Measurements from ENCODE around the gene EPS8L2.
"Not testable (repeated sequence)": the region's sequence is repeated elsewhere in the genome, so short reads cannot be mapped to it uniquely, and the experiment has no call there.

EPS8L2 gene

DNA sequence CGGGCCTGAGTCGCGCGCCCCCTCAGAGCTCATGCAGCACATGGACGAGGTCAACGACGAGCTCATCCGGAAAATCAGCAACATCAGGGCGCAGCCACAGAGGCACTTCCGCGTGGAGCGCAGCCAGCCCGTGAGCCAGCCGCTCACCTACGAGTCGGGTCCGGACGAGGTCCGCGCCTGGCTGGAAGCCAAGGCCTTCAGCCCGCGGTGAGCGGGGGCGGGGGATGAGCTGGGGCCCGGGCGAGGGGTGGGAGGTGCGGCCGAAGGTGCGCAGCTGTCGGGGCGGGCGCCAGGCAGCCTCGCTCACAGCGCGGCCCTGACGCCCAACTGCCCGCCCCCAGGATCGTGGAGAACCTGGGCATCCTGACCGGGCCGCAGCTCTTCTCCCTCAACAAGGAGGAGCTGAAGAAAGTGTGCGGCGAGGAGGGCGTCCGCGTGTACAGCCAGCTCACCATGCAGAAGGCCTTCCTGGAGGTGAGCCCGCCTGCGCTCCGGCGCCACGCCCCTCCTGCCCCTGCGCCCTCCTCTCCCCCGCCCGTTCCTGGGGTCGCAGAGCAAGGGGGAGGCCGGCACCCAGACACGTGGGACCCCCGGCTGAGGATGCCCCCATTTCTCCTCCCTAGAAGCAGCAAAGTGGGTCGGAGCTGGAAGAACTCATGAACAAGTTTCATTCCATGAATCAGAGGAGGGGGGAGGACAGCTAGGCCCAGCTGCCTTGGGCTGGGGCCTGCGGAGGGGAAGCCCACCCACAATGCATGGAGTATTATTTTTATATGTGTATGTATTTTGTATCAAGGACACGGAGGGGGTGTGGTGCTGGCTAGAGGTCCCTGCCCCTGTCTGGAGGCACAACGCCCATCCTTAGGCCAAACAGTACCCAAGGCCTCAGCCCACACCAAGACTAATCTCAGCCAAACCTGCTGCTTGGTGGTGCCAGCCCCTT lies 20.5 kb downstream of the EPS8L2 start:
- DNase-seq, result peak; percentile 42 to 47

DNA sequence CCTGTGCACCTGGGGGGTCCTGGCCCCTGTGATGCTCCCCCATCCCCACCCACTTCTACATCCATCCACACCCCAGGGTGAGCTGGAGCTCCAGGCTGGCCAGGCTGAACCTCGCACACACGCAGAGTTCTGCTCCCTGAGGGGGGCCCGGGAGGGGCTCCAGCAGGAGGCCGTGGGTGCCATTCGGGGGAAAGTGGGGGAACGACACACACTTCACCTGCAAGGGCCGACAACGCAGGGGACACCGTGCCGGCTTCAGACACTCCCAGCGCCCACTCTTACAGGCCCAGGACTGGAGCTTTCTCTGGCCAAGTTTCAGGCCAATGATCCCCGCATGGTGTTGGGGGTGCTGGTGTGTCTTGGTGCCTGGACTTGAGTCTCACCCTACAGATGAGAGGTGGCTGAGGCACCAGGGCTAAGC lies 21.3 kb downstream of the EPS8L2 start:
- no peak for DNase-seq

DNA sequence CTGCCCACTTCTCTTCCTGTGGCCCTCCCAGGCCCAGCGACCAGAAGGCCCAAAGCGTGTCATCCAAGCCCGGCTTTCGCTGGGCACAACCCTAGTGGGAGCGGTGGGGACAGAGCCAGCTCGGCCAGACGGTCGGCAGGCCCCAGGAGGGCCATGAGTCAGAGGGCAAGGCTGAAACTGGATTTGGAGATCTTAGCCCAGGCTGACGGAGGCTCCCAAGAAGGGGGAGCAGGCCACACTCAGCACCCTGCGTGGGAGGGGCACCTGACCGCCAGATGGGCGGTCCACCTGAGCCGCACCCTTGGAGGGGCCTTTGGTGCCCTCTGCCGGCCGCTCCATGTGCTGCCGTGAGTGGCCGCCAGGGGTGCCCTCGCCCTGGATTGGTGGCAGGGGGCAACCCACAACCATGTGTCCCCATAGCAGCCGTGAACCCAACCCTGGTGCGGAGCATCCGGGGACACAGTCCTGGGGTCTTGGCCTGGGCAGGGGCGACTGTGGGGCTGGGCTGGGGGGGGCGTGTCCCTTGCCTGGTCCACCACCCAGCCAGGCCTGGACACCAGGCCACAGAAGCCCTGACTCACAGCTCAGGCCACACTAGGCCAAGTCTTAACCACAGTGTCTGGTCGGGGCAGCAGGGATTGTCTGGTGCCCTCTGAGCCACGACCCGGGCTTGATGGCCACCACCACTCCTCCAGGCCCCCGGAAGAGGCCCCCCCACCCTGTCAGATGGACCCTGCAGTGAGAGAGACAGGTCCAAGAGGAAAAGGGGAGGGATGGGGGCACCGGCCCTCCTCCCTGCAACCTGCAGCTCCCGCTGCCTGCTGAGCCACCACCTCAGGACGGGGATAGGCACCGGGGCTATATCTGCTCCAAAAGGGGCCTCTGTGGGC lies 22.1 kb downstream of the EPS8L2 start:
- peak; percentile 81 to 84 for DNase-seq

DNA sequence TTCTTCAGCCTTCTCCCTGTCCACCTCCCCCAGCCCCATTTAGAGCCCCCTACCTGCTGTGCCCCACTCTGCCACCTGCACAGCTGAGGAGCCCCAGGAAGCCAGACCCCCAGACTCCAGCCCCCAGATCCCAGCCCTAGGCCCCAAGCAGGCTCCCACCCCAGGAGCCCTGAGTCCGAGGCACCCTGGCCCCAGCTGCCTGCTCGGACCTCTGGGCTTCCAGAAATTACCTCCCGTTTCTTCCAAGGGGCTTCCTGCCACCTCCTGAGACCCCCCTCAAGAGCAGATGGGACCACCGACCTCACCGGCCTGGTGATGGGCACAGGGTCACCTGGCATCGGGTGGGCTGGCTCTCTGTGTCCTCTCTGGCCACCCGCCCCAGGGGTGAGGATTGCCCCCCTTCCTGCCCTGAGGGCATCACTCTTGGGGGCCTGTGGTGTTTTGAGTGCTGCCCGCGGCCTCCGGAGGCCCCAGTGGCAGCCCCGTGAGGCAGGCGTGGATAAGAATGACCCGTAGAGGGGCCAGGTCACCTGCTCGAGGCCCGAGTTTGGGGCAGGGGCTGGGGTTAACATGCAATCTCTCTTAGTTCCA lies 23.0 kb downstream of the EPS8L2 start:
- DNase-seq, result no peak

DNA sequence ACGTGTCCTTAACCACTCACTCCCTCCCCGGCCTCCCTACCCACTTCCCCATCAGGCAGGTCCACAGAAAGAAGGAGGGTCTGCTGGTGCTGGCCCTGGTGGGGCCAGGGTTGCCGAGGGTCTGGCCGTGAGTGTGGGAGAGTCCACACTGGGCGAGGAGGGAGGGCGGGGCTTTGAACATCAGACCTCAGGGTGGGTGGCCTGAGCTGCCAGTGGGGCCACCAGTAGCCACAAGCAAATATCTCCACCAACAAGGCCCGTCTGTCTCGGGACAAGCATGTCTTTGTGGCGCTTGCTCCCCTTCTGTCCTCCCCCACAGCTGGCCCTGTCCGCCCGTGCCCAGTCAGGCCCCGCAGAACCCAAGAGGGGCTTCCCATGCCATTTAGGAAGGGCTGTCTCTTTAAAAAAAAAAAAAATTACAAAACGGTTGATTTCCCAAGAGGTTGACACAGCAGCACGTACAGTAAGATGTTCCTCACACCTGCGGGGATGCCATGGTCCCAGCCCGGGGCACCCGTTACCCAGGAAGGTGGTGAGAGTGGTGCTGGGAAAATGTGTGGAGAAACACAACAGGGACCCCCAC lies 23.6 kb downstream of the EPS8L2 start:
- no peak for DNase-seq

DNA sequence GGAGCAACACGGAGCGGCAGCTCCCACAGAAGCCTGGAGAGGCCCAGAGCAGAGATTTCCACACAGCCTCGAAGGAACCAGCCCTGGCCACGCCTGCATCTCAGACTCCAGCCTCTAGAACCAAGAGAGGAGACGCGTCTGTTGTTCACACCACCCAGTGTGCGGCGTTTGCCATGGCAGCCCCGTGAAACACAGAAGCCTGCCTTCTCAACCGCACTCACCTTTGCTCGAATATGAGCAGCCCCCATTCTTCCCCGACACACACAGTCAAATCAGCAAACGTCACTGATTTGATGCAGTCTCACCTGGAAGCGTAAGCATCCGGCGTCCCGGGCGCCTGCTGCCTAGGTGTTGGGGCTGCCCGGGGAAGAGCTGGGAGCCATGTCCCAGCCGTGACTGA lies 27.0 kb downstream of the EPS8L2 start:
- DNase-seq, result no peak

DNA sequence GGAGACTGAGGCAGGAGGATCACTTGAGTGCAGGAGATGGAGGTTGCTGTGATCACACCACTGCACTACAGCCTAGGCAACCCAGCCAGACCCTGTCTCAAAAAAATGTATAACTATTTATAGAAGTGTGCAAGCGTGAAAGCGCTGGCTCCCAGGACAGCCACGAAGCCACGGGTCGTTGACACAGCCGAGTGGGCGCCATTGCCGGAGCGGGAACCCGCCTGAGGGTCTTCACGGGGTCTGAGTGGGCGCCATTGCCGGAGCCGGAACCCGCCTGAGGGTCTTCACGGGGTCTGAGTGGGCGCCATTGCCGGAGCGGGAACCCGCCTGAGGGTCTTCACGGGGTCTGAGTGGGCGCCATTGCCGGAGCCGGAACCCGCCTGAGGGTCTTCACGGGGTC lies 28.5 kb downstream of the EPS8L2 start:
- not testable (repeated sequence) for DNase-seq

DNA sequence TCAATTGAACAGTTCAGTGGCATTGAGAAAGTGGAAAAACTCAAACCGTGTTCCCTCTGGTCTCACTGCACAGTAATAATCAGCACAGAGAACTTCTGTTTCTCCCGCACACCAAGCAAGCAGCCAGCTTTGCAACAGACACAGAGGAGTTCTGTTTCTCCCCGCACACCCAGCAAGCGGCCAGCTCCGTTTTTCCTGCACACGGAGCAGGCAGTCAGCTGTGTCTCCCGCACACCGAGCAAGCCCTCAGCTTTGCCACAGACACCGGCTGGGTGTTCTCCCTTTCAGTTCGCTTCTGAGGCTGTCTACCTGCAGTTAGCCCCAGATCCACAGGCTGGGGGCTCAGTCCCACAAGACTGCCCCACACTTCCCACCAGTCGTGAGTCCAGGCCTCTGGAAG lies 31.3 kb downstream of the EPS8L2 start:
- DNase-seq, result no peak

DNA sequence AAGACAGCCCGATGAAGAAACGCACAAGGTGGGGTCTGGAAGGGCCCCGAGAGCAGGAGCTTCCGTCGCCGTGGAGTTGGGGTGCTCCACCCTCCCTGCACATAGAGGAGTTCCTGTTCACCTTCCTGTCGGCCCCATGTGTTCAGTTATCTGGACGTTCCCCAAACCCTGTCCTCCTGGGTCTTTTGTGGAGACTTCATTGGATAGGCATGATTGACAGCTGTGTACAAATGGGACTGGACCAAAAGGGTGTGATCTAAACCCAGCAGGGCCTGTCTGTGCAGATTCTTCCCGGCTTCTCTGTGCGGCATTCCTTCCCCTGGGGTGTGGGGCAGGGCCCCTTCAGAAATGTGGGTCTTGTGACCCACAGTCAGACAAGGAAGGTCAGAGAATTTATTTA lies 31.9 kb downstream of the EPS8L2 start:
- DNase-seq, result not testable (repeated sequence)

DNA sequence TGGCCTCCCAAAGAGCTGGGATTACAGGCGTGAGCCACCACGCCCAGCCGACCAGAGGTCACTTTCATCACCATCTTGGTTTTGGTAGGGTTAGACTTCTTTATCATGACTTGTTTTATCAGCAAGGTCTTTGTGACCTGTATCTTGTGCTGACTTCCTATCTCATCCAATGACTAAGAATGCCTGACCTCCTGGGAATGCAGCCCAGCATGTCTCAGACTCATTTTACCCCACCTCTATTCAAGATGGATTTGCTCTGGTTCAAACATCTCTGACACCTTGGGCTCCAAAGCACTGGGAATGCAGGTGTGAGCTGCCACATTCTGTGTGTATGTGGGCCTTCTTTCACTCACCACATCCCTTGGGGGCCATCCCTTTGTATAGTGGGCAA lies 36.1 kb downstream of the EPS8L2 start:
- DNase-seq, result no peak

DNA sequence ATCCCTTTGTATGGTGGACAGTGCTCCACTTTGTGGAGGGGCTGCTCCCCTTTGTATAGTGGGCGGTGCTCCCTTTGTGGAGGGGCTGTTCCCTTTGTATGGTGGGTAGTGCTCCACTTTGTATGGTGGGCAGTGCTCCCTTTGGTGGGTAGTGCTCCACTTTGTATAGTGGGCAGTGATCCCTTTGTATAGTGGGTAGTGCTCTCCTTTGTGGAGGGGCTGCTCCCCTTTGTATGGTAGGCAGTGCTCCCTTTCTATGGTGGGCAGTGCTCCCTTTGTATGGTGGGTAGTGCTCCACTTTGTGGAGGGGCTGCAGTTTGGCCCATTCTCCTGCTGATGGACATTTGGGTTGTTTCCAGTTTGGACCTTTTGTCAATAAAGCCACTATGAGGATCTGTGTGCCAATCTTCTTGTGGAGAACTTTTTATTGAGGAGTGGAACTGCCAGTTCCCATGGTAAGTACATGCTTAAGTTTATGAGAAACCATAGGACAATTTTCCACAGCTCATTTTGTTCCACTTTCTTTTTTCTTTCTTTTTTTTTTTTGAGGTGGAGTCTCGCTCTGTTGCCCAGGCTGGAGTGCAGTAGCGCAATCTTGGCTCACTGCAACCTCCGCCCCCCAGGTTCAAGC lies 36.7 kb downstream of the EPS8L2 start:
- no peak for DNase-seq

DNA sequence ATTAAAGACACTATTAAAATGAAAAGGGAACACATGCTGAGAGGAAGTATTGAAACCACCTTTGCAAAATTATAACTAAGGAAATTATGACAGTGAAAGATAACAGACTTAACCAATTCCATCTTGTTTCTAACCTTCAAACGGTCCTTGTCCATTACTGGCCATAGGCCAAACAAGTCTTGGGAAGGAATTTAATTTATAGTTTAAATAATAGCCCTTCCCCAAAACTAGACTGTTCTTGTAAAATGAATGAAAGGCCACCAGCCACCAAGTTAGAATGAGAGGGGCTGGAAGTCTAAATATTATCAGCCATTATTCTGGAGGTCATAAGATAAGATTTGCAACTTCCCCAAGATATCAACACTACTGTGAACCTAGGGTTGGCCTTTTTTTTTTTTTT lies 39.4 kb downstream of the EPS8L2 start:
- DNase-seq, result no peak

DNA sequence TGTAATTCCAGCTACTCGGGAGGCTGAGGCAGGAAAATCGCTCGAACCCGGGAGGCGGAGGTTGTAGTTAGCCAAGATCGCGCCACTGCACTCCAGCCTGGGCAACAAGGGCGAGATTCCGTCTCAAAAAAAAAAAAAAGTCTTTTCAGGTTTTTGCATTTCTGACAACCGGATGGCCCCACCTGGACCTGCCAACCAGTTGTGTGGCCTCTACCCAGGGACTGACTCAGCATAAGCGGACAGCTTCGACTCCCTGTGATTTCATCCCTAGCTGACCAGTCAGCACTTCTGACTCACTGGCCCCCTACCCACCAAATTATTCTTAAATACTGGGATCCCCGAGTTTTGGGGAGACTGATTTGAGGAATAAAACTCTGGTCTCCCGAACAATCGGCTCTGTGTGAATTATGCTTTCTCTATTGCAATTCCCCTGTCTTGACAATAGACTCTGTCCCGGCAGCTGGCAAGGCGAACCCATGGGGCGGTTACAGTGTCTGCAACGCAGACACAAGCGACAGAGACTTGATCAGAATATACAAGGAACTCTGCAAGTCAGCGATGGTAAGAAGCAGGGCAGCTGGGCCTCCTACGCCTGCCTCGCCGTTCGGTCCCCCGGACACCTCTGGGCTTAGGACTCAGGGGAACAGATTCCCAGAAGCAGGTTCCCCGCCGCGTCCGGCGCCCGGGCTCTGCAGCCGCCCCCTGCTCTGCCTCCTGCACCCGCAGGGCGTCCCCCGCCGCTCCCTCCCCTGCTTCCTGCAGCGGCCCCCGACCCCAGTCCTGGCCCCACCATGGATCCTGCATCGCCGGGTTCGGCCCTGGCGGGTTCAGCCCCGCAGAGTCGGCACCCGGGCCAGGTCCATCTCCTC lies 40.5 kb downstream of the EPS8L2 start:
- DNase-seq, result peak in 1 of 2 donors; percentile 23

DNA sequence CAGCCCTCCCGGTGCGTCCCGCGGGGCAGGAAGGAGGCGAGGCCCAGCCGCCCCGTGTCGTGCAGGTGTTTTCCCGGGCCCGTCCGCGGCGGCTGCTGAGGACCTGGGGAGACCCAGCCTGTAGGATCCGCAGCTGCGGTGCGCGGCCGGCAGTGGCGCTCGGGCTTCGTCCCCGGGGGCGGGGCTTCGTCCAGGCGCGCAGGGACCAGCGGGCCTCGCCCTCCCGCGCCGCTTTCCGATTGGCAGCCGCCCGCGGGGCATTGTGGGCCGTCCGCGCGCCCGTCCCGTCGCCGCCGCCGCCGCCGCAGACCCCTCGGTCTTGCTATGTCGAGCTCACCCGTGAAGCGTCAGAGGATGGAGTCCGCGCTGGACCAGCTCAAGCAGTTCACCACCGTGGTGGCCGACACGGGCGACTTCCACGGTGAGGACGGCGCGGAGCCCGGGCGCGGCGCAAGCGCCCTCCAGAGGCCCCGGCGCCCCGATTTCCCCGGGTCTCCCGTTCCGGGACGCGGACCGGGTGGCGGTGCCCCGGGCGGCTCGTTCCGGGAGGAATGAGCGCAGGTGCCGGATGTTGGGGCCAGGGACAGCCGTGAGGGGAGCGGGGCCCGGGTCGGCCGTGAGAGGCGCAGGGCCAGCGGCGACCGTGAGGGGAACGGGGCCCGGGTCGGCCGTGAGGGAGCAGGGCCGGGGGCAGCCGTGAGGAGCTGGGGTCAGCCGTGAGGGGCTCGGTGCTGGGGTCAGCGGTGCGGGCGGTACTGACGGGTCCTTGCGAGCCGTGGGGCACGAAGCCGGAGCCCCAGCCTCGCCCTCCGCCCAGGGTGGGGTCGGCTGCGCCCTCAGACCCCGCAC lies 41.4 kb downstream of the EPS8L2 start, which contains the start of gene TALDO1:
TSS of gene TALDO1 (plus strand) at position 307 of the 849 bp plus-strand sequence. CDS start at position 325, 18 bp downstream.
- peak; percentile 86 for DNase-seq

DNA sequence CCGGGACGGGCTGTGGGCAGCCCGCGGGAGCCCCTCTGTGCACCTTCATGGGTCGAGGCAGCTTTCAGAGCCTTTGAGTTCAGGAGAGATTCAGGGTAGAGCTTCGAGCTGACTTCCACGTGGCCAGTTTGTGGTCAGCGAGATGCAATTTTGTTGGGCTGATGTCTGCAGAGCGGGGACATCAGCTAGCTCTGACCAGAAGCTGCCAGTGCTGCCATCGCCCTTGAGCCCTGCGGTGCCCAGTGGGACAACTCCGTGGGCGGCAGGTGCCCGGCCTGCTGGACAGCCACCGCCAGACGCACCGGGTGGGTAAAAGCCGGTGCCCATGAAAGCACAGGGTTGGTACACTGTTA lies 42.0 kb downstream of the EPS8L2 start:
- DNase-seq, result no peak

DNA sequence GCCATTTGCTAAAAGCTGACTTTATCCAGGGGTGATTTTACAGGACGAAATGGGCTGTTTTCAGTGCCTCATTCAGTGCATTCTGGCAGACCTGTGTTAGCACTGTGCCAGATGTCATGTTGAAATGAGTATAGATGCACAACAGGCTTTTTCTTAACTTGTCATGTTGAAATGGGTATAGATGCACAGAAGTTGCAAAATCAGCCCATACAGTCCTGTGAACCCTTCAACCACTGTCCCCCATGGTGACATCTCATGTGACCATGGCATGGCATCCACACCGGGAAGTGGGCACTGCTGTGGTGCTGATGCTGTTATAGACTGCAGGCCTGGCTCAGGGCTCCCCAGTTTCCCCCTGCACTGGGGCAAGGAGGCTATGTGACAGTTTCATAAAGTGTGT lies 43.7 kb downstream of the EPS8L2 start:
- DNase-seq, result no peak

DNA sequence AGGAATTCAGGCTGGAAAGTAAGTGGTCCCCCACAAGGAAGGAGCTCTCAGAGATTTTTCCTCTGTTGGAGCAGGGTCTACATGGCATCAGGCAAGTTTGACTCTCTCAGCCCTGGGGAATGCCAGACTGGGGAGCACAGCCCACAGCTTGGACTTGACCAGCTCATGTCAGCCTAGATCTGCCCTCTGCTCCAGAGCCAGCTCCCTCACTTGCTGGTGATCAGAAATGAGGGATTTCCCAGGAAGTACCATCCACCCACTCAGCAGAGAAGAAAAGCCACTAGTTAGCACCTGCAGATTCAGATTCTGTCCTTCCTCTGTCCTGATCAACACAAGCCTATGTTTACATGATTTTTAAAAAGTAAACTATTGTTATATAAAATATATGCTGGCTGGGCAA lies 54.2 kb downstream of the EPS8L2 start:
- no peak for DNase-seq

DNA sequence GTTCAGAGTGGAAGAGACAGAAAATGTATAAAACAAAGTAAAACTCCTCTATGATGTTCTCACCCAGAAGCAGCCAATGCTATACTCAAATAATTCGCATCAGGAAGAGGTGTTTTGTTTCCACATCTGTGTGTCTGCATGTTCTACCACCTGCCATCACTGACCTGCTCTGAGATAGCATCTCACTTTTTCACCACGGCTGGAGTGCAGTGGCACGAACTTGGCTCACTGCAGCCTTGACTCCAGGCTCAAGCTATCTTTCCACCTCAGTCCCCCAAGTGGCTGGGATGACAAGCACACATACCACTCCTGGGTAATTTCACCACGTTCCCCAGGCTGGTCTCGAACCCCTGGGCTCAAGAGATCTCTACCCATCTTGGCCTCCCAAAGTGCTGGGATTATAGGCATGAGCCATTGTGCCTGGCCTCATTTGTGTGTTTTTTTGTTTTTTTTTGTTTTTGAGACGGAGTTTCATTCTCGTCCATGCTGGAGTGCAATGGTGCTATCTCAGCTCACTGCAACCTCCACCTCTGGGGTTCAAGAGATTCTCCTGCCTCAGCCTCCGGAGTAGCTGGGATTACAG lies 55.6 kb downstream of the EPS8L2 start:
- DNase-seq, result no peak

DNA sequence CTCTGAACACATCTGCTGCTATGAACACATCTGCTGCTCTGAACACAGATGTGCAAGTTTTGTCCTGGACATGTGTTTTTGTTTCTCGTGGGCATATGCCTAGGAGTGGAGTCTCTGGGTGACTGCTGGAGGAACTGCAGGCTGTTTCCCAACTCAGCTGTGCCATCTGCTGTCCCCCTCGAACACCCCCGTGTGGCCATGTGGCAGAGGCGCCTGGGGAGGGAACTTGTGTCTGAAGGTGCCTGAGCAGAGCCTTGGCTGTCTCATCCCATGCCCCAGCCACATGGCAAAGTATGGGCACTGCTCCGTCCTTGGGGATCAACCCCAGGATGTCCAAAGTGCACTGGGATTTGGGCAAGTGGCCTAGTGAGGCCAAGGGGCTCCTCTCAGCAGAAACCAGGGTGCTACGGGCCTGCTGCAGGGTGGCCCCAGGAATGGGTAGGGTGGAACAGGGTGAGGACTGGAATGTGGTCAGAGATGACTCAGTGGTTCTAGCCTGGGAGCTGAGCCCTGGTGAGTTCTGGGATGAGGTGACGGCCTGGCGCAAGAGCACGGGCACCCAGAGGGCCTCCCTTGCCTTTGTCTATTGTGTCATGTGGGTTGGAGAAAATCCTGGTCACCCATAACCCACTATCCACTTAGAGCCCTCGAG lies 56.5 kb downstream of the EPS8L2 start:
- no peak for DNase-seq

DNA sequence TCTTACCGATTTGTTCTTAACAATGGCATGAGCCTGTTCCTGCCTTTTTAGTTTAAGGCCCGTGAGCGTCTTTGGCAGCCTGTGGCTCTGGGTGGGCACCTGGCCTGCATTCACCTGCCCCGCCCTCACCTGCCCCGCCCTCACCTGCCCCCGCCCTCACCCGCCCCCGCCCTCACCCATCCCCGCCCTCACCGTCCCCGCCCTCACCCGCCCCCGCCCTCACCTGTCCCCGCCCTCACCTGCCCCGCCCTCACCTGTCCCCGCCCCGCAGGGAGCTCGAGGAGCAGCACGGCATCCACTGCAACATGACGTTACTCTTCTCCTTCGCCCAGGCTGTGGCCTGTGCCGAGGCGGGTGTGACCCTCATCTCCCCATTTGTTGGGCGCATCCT lies 57.0 kb downstream of the EPS8L2 start:
- DNase-seq, result no peak
